Motor neuron (in vitro differentiated cells): ENCODE results near the gene SLC6A9. TPM values are rescaled to one million over a fixed set of nuclear protein-coding genes. Genes with fewer than 3 reads are reported as not detected.
A peak's percentile ranks its signal among the peaks of the same experiment; 100 is the strongest.

ENCODE experiments used
- ATAC-seq, 8 experiments: fragments of 200-7000 bp; cut with Tn5 transposase; replicated peaks in 6 of 8; 2 replicates each; pipeline ENCODE4 v1.8.0; 2021; ENCODE audit warnings: mild to moderate bottlenecking in 8 of 8, moderate library complexity in 8 of 8
- H3K27ac ChIP-seq, 2 donors: fragments of 250-450 bp; sonication (Bioruptor Pico); 2 replicates each; pipeline ENCODE4 v1.9.0; 2021; ENCODE audit warnings: antibody characterized with exemption in 2 of 2, mild to moderate bottlenecking in 2 of 2, moderate library complexity in 1 of 2
- H3K4me1 ChIP-seq, 2 donors: fragments of 250-450 bp; sonication (Bioruptor Pico); replicated peaks in 1 of 2; 2 replicates each; pipeline ENCODE4 v1.6.1; 2021; ENCODE audit warnings: antibody characterized with exemption in 2 of 2, mild to moderate bottlenecking in 2 of 2, moderate library complexity in 1 of 2
- H3K4me3 ChIP-seq, 5 donors: fragments of 250-450 bp; sonication (Bioruptor Pico); 2 replicates each; pipeline ENCODE4 v1.9.0; 2021; ENCODE audit warnings: antibody characterized with exemption in 5 of 5, mild to moderate bottlenecking in 5 of 5, moderate library complexity in 4 of 5
- WGBS, 10 experiments: fragments of 450-650 bp; shearing (Covaris generic); methylation state at CpG; one replicate each; pipeline ENCODE4 v1.0.0; 2022; 5-methylcytosine and 5-hydroxymethylcytosine counted together
- in situ Hi-C, 9 experiments: fragments of 400-800 bp; cut with MboI; loops; one replicate each; pipeline ENCODE4 v1.15.0; 2021; ENCODE audit warnings: low sequenced_read_pairs in 9 of 9, low pct_unique_long_range_greater_than_20kb in 2 of 9; ENCODE audit not compliant: unreplicated experiment in 9 of 9
- total RNA-seq, 8 experiments: library from RNA; unstranded; fragments of 300-600 nt; gene quantifications; 2 replicates each; pipeline versions ENCODE4 v1.2.3 to v1.2.4, GENCODE V29; 2022

The SLC6A9 gene
- total RNA-seq, 8 experiments from 2014 or later: 5.2 to 31.6 (median 14.1) TPM

DNA sequence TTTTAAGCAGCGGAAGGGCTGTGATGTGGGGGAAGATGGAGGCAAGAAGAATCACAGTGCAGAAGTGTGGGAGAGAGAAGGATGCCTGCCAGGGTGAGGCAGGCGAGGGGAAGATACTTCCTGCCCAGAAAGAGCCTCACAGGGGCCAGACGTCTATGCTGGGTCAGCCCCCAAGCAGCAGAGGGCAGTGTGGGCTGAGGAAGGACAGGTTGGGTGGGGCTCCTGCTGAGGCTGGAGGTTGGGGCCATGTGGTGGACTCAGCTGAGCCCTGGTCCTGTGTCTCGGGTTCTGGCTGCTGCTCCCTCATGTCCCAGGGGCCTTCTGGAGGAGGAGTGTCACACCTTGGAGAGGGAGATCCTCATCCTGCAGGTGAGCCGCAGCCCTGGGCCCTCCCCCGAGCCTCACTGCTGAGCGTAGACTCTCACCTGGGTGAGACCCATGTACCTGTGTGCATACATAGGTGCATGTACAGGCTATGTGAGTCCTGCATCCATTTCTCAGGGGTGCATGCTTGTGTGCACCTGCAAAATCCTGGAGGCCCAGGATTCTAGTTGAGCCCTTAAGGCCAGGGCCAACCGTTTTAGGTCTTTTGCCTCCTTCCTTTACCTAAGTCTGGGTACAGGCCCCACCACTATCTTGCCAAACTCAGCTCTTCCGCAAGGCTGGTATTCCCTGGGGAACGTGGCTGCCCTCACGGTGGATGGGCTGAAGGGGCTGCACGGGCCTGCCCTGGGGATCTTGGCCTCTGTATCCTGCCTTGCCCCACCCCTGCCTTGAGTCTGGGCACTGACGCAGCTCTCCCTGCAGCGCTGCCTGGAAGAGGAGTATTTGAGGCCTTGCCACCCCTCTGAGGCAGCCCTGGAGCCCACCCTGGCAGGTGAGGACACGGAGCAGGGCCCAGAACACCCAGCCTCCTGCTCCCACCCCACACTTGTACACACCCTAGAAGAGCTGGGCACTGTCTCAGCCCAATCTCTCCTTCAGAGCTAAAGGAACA, 36.2 kb downstream of the SLC6A9 start:
- Histone ChIP-seq H3K4me3 (no peak overlapping the region), H3K4me1 (peaks cover 25 to 30% of the 10 kb centered on the region in 2 donors), H3K27ac (no peak overlapping the region)
- in situ Hi-C loops: no loop called here
- 66 to 100% (median 80%) methylated on average over 1 to 11 of the region's 15 CpGs; no CpG with 5 or more reads in 3 of the 10 experiments for WGBS, 10 experiments
- peak in 3 of 8 experiments; percentile 43 to 60 (median 58) for ATAC-seq

DNA sequence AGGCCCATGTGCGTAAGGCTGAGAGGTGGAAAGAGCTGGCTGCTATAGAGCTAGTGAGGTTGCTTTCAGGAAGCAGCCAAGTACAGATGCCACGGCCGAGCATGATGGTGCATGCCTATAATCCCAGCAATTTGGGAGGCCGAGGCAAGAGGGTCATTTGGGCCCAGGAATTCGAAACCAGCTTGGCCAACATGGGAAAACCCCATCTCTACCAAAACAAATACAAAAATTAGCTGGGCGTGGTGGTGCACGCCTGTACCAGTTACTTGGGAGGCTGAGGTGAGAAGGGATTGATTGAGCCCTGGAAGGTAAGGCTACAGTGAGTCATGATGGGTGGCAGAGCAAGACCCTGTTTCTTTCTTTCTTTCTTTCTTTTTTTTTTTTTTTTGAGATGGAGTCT, 37.2 kb downstream of the SLC6A9 start:
- H3K4me3 ChIP-seq: no peak overlapping the region
- WGBS, 10 experiments: 0 to 96% (median 87%) methylated on average over 1 to 6 of the region's 7 CpGs; no CpG with 5 or more reads in 2 of the 10 experiments
- peaks cover 25 to 30% of the 10 kb centered on the region in 2 donors for H3K4me1 ChIP-seq
- ATAC-seq: no peak
- no peak overlapping the region for H3K27ac ChIP-seq
- in situ Hi-C loops: no loop called here

DNA sequence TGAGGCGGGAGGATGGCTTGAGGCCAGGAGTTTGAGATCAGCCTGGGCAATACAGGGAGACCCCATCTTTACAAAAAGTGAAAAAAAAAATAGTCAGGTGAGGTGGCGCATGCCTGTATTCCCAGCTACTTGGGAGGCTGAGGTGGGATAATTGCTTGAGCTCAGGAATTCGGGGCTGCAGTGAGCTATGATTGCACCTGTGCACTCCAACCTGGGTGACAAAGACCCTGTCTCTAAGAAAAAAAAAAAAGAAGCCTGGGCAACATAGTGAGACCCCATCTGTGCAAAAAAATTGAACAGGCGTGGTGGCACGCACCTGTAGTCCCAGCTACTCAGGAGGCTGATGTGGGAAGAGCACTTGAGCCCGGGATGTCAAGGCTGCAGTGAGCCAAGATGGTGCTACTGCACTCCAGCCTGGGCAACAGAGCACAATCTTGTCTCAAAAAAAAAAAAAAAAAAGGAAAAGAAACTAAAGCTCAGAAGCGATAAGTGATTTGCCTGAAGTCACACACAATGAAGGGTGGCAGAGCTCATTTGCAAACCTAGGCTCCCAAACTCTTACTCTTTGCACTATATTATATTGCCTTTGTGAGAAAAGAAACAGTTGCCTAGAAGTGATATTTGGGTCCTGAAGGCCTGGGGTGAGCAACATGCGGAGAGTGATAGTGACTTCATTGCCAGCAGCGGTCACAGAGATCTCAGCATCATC, 37.9 kb downstream of the SLC6A9 start:
- in situ Hi-C loops: no loop called here
- H3K4me3 ChIP-seq: no peak overlapping the region
- WGBS, 10 experiments: 87 to 100% (median 93%) methylated on average over 1 to 9 of the region's 9 CpGs
- H3K27ac ChIP-seq: no peak overlapping the region
- H3K4me1 ChIP-seq: peaks cover 25 to 30% of the 10 kb centered on the region in 2 donors
- ATAC-seq: no peak

GRCh38 chr1:43992232-43992995, 38.8 kb downstream of the SLC6A9 start:
- Histone ChIP-seq H3K4me3 (peak overlapping the region; percentile 43 to 52 (median 44)), H3K4me1 (peaks cover 19 to 30% of the 10 kb centered on the region in 2 donors), H3K27ac (peak overlapping the region in 1 of 2 donors; percentile 51)
- in situ Hi-C loops: no loop called here
- WGBS, 10 experiments: 29 to 100% (median 100%) methylated on average over 1 to 8 of the region's 11 CpGs; no CpG with 5 or more reads in 3 of the 10 experiments
- no peak for ATAC-seq

DNA sequence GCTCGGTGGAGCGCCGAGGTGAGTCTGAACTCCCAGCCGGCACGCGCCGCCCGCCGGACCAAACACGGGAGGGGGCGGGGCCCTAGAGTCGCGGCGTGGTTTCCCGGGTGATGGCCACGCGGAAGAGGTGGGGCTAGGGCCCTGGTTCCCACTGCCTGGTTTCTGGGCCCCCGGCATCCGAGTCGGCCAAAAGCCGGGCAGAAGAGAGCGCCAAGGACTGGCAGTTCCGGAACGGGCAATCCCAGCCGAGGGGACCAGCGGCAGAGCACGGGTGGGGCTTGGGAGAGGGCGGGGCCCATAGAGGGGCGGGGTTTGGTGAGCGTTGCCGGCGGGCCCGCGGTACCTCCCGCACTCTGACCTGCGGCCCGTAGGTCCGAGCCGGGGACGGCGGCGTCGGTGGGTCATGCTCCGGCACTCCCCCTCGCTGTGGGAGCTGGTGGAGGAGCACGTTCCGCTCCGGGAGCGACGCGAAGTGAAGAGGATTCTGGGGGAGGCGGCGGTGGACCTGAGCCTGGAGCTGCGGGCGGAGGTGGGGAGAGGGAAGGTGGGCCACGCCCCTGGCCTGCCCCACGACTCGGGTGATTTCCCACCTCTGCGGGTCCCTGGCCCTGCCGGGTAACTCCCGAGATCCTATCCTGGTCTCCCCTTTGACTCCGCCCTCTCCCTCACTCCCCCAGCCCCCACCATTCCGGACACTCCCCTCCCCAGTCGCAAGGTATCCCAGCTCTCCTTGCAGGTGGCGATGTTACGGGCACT, 39.6 kb downstream of the SLC6A9 start, which contains the start of gene CCDC24:
Gene CCDC24, plus strand, starts transcription at position 124 of the 756 bp plus-strand sequence. Its CDS starts 280 bp downstream, at position 404.
- in situ Hi-C loops: no loop called here
- H3K27ac ChIP-seq: peak within 1 kb of the TSS in 1 of 2 donors; percentile 51
- peak within 1 kb of the TSS; percentile 43 to 52 (median 44) for H3K4me3 ChIP-seq
- 0% methylated on average over 3 to 7 of the region's 66 CpGs; no CpG with 5 or more reads in 7 of the 10 experiments for WGBS, 10 experiments
- peak; percentile 71 to 85 (median 82) for ATAC-seq
- peaks cover 11 to 22% of the 10 kb centered on the region in 2 donors for H3K4me1 ChIP-seq

- WGBS, 10 experiments: 0 to 3% (median 1%) methylated on average over 1 to 8 of the region's 10 CpGs; no CpG with 5 or more reads in 6 of the 10 experiments
- peak in 3 of 8 experiments; percentile 31 to 43 (median 35) for ATAC-seq
- Histone ChIP-seq H3K4me1 (peaks cover 6 to 17% of the 10 kb centered on the region in 2 donors), H3K4me3 (peak overlapping the region; percentile 43 to 52 (median 44)), H3K27ac (no peak overlapping the region)
- in situ Hi-C loops: no loop called here
Observed at GRCh38 chr1:43991200-43991475, 40.1 kb downstream of the SLC6A9 start.

GRCh38 chr1:43990271-43991199, 40.7 kb downstream of the SLC6A9 start:
- Histone ChIP-seq H3K4me1 (peaks cover 4 to 13% of the 10 kb centered on the region in 2 donors), H3K4me3 (peak overlapping the region; percentile 43 to 52 (median 44)), H3K27ac (no peak overlapping the region)
- in situ Hi-C loops: no loop called here
- no peak for ATAC-seq
- 60 to 98% (median 90%) methylated on average over 1 to 14 of the region's 19 CpGs; no CpG with 5 or more reads in 4 of the 10 experiments for WGBS, 10 experiments

DNA sequence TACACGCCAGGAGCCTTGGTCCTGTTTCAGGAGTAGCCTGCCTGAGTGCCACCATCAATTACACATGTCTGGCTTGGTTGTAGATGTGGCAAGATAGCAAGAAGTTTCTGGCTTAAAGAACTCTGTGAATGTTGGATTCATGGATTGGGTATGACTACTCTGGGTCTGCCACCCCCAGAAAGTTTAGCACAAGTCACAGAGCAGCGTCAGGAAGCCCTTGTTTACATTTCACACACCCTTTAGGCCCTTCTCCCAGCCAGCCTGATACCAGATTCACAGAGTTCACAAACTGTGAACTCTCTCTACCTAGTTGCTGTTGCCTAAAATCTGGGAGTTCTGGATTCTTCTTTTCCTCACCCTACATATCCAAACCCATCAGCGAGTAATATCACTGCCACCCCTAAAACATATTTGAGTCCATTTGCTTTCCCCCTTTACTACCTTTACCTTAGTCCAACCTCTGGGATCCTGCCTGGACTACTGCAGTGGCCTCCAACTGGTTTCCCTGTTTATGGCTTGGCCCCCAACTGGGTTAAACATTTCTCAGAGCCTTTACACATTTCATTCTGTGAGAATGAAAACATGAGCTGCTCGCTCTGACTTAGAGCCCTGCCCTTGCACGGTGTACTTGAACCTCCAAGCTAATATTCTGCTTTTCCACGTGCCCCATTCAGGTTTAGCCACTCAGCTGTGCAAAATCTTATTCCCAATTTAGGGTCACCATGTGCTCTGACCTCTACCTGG, 43.9 kb downstream of the SLC6A9 start:
- ATAC-seq: no peak
- whole genome bisulfite sequencing, 10 experiments: 71 to 92% (median 88%) methylated on average over 2 to 6 of the region's 6 CpGs; no CpG with 5 or more reads in 1 of the 10 experiments
- in situ Hi-C loops: no loop called here
- Histone ChIP-seq H3K4me1 (peaks cover 4 to 11% of the 10 kb centered on the region in 2 donors), H3K4me3 (no peak overlapping the region), H3K27ac (no peak overlapping the region)

DNA sequence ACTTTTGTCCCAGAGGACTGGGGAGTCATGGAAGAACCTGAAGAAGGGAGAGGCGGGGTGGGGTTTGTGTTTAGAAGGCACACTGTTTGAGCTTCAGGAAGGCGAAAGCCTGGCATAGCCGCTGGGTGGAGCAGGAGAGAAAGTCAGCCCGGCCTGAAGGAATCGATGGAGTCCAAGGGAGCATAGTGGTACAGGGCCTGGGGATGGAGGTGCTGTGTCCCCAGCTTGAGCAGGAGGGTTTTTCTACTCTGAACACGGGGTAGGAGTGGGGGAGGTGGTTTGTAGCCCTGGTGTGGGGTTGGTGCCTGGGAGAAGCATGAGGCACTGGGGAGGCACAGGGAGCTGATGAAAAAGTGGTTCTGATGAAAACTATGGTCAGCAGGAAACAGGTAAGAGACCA, 44.5 kb downstream of the SLC6A9 start:
- ATAC-seq: no peak
- WGBS, 10 experiments: 50 to 100% (median 72%) methylated on average over 1 to 5 of the region's 6 CpGs; no CpG with 5 or more reads in 4 of the 10 experiments
- Histone ChIP-seq H3K4me3 (no peak overlapping the region), H3K4me1 (peaks cover 0 to 6% of the 10 kb centered on the region in 2 donors), H3K27ac (no peak overlapping the region)
- in situ Hi-C loops: no loop called here

DNA sequence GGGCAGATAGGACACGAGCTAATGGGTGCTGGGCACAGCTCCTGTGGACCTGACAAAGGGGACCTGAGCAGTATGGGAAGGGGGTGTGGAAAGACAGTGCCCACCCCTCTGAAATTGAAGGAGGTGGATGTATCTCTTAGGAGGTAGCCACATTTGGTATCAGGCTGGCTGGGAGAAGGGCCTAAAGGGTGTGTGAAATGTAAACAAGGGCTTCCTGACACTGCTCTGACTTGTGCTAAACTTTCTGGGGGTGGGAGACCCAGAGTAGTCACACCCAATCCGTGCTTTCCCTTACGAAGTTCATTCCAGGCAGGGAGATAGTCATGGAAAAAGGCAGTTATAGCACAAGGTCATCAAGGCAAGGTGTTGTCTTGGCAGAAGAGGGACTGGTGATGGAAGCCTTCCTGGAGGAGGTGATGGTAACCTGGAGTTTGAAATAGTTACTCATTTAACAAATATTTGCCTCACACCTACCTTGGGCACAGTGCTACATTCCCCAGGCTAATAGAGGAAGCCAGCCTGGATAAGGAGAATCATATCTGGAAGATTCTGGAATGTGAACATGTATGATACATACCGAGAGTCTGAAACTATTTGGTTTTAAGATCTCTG, 45.2 kb downstream of the SLC6A9 start:
- no peak overlapping the region for H3K27ac ChIP-seq
- 80 to 89% (median 83%) methylated on average over 2 to 4 of the region's 4 CpGs; no CpG with 5 or more reads in 4 of the 10 experiments for WGBS, 10 experiments
- peaks cover 0 to 5% of the 10 kb centered on the region in 2 donors for H3K4me1 ChIP-seq
- H3K4me3 ChIP-seq: no peak overlapping the region
- ATAC-seq: no peak
- in situ Hi-C loops: no loop called here
